Nephron progenitor cell (in vitro differentiated cells): ENCODE measurements around the gene CTNNBL1.

ENCODE experiments used
- DNase-seq: peaks from one replicate; pipeline ENCODE4 v3.0.0; 2021
- H3K27ac Mint-ChIP-seq: 2 replicates; pipeline ENCODE4 v1.8.0; 2021; ENCODE audit warnings: mild to moderate bottlenecking, moderate library complexity, mixed read lengths
- H3K27me3 Mint-ChIP-seq: 2 replicates; pipeline ENCODE4 v1.8.0; 2021; ENCODE audit warnings: mild to moderate bottlenecking, low read depth, mixed read lengths; ENCODE audit not compliant: poor library complexity
- H3K36me3 Mint-ChIP-seq: 2 replicates; pipeline ENCODE4 v1.8.0; 2021; ENCODE audit warnings: low read depth, mixed read lengths
- H3K4me1 Mint-ChIP-seq: 2 replicates; pipeline ENCODE4 v1.8.0; 2021; ENCODE audit warnings: mixed read lengths
- H3K4me3 Mint-ChIP-seq: 2 replicates; pipeline ENCODE4 v1.8.0; 2021; ENCODE audit warnings: mild to moderate bottlenecking, moderate library complexity, mixed read lengths
- H3K9me3 Mint-ChIP-seq: 2 replicates; pipeline ENCODE4 v1.8.0; 2021; ENCODE audit warnings: mild to moderate bottlenecking, moderate library complexity, mixed read lengths
- CTCF ChIP-seq: fragments of 200-600 bp; sonication (generic); IDR thresholded peaks from 2 replicates; pipeline ENCODE4 v1.5.0; 2021; ENCODE audit warnings: antibody characterized with exemption

The CTNNBL1 gene

GRCh38 chr20:37693635-37694626, at the start of gene CTNNBL1:
Gene CTNNBL1, plus strand, starts transcription at chr20:37694030. Its CDS starts 93 bp downstream, at chr20:37694123.
- no peak within 1 kb of the TSS for H3K27ac Mint-ChIP-seq
- H3K36me3 Mint-ChIP-seq = no peaks in the 10 kb centered on the region
- H3K9me3 Mint-ChIP-seq = no peaks in the 10 kb centered on the region
- H3K4me3 Mint-ChIP-seq = peak within 1 kb of the TSS; percentile 100
- peaks cover 17% of the 10 kb centered on the region for H3K4me1 Mint-ChIP-seq
- peaks cover 38% of the 10 kb centered on the region for H3K27me3 Mint-ChIP-seq
- no peak for TF ChIP-seq CTCF
- peak; percentile 98 for DNase-seq

- Mint-ChIP-seq H3K9me3 (no peaks in the 10 kb centered on the region), H3K27ac (no peak overlapping the region), H3K36me3 (no peaks in the 10 kb centered on the region), H3K4me3 (no peak overlapping the region), H3K4me1 (no peaks in the 10 kb centered on the region), H3K27me3 (peaks cover 54% of the 10 kb centered on the region)
- DNase-seq = no peak
- no peak for TF ChIP-seq CTCF
Measured at GRCh38 chr20:37644605-37645004, 49.2 kb upstream of the CTNNBL1 start.

- H3K4me1 Mint-ChIP-seq = no peaks in the 10 kb centered on the region
- DNase-seq = no peak
- H3K9me3 Mint-ChIP-seq = no peaks in the 10 kb centered on the region
- H3K27ac Mint-ChIP-seq = no peak overlapping the region
- H3K27me3 Mint-ChIP-seq = peaks cover 43% of the 10 kb centered on the region
- H3K4me3 Mint-ChIP-seq = no peak overlapping the region
- H3K36me3 Mint-ChIP-seq = no peaks in the 10 kb centered on the region
- TF ChIP-seq CTCF = no peak
Measured at GRCh38 chr20:37647946-37648345, 45.9 kb upstream of the CTNNBL1 start.

GRCh38 chr20:37649017-37649416, 44.8 kb upstream of the CTNNBL1 start:
- Mint-ChIP-seq H3K36me3 (no peaks in the 10 kb centered on the region), H3K9me3 (no peaks in the 10 kb centered on the region), H3K27ac (no peak overlapping the region), H3K4me3 (no peak overlapping the region), H3K4me1 (no peaks in the 10 kb centered on the region), H3K27me3 (peaks cover 33% of the 10 kb centered on the region)
- no peak for DNase-seq
- TF ChIP-seq CTCF = no peak

- Mint-ChIP-seq H3K27ac (no peak overlapping the region), H3K4me1 (no peaks in the 10 kb centered on the region), H3K27me3 (peaks cover 28% of the 10 kb centered on the region), H3K4me3 (no peak overlapping the region), H3K9me3 (no peaks in the 10 kb centered on the region), H3K36me3 (no peaks in the 10 kb centered on the region)
- no peak for DNase-seq
- no peak for TF ChIP-seq CTCF
Measured at GRCh38 chr20:37649676-37650370, 44.0 kb upstream of the CTNNBL1 start.
